ENCODE data around the gene FAM131A. TPM values are rescaled to one million over a fixed set of nuclear protein-coding genes. Genes with fewer than 3 reads are reported as not detected.
A peak's percentile ranks its signal among the peaks of the same experiment; 100 is the strongest.

FAM131A gene
- total and polyA plus RNA-seq, 2 of the 4 experiments (the other 2 are of a cell fraction), result 10.8 to 19.5 TPM

- H2BK15ac ChIP-seq (ENCODE audit: low read depth, low read length), result no peak overlapping the region
- peak overlapping the region; percentile 31; the same call in 1 of the 2 replicates for H3K23ac ChIP-seq (ENCODE audit: low read depth, low read length)
- ChIA-PET POLR2A (ENCODE audit: unreplicated experiment) (no interaction called here), CTCF (interaction anchor here (1.4 kb wide), 1 partner anchor 9 kb away, joined by 5 read pairs; no protein-coding TSS in a partner anchor)
- dilution Hi-C loops (cut with HindIII; ENCODE audit: low sequenced_read_pairs, unreplicated experiment), result no loop called here
- H3K4me3 ChIP-seq (ENCODE audit: insufficient read depth, low read depth, low read length), result peak overlapping the region; percentile 38; the same call in 1 of the 2 replicates
- H3K27ac ChIP-seq (ENCODE audit: insufficient read depth, low read length), result no peak overlapping the region
- H3K4me1 ChIP-seq (ENCODE audit: control insufficient read depth, insufficient read depth, low read length), result peaks cover 2% of the 10 kb centered on the region; the same call in 1 of the 2 replicates
- H4K20me1 ChIP-seq (ENCODE audit: insufficient read depth, low read length), result no peaks in the 10 kb centered on the region
- peak overlapping the region; percentile 53 for H2AFZ ChIP-seq (replicated peaks; ENCODE audit: low read length, poor library complexity)
- H3K36me3 ChIP-seq (ENCODE audit: control insufficient read depth, insufficient read depth, low read length), result no peaks in the 10 kb centered on the region
- H3K9me1 ChIP-seq (ENCODE audit: insufficient read depth, low read length), result no peaks in the 10 kb centered on the region
- in situ Hi-C loops (cut with MboI; ENCODE audit: low sequenced_read_pairs), result no loop called here
- no peaks in the 10 kb centered on the region for H3K9me3 ChIP-seq (ENCODE audit: control insufficient read depth, insufficient read depth, low read length)
- no peak overlapping the region for H3K4ac ChIP-seq (ENCODE audit: low read depth, low read length)
- no peak overlapping the region for H3K14ac ChIP-seq (replicated peaks; ENCODE audit: low read depth, low read length)
- H2BK20ac ChIP-seq (ENCODE audit: low read depth, low read length), result no peak overlapping the region
- no peak overlapping the region for H3K56ac ChIP-seq (ENCODE audit: extremely low read depth, insufficient read depth, low read length)
- H4K5ac ChIP-seq (ENCODE audit: low read depth, low read length), result no peak overlapping the region
- H3K9ac ChIP-seq (ENCODE audit: low read depth, low read length), result no peak overlapping the region
- no peak overlapping the region for H4K8ac ChIP-seq (ENCODE audit: low read depth in 2 of 2, low read length in 2 of 2)
- no peak overlapping the region for H2BK5ac ChIP-seq (ENCODE audit: low read depth, low read length, poor library complexity, severe bottlenecking)
- TF ChIP-seq RAD21 (IDR thresholded peaks at IDR 0.05; ENCODE audit: low read length) (no peak), CEBPB (IDR thresholded peaks at IDR 0.05; ENCODE audit: low read depth, low read length) (no peak), MAFK (IDR thresholded peaks at IDR 0.05; ENCODE audit: low read depth, low read length) (no peak), CHD1 (IDR thresholded peaks at IDR 0.05; ENCODE audit: low read depth, low read length) (no peak), BHLHE40 (IDR thresholded peaks at IDR 0.05; ENCODE audit: low read depth, low read length) (no peak), SMC3 (IDR thresholded peaks at IDR 0.05; ENCODE audit: low read depth, low read length) (no peak), MAZ (IDR thresholded peaks at IDR 0.05; ENCODE audit: borderline replicate concordance, low read depth, low read length) (no peak), RCOR1 (IDR thresholded peaks at IDR 0.05; ENCODE audit: insufficient replicate concordance, low read length) (no peak), MXI1 (IDR thresholded peaks at IDR 0.05; ENCODE audit: borderline replicate concordance, low read depth, low read length) (no peak), CTCF (conservative IDR thresholded peaks at IDR 0.05; ENCODE audit: low read depth, low read length) (no peak), RFX5 (IDR thresholded peaks at IDR 0.05; ENCODE audit: low read depth, low read length) (no peak)
- TF ChIP-seq, protein P1, sequence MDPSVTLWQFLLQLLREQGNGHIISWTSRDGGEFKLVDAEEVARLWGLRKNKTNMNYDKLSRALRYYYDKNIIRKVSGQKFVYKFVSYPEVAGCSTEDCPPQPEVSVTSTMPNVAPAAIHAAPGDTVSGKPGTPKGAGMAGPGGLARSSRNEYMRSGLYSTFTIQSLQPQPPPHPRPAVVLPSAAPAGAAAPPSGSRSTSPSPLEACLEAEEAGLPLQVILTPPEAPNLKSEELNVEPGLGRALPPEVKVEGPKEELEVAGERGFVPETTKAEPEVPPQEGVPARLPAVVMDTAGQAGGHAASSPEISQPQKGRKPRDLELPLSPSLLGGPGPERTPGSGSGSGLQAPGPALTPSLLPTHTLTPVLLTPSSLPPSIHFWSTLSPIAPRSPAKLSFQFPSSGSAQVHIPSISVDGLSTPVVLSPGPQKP (IDR thresholded peaks at IDR 0.05; ENCODE audit: borderline replicate concordance, low read depth, low read length), result no peak
- 1% methylated on average over 13 of the region's 42 CpGs; no CpG with 5 or more reads in 1 of the 2 experiments for WGBS, 2 experiments (ENCODE audit: extremely low coverage in 2 of 2, insufficient read length in 1 of 2)
- BruUV-seq (replicated peaks), result no TSS peak
- H3K27me3 ChIP-seq (ENCODE audit: control insufficient read depth, insufficient read depth, low read length), result peaks cover 79% of the 10 kb centered on the region
- intact Hi-C loops (cut with micrococcal nuclease), result no loop called here
- peak overlapping the region; percentile 34; the same call in 1 of the 2 replicates for H3K4me2 ChIP-seq (ENCODE audit: low read depth, low read length)
- H2AK9ac ChIP-seq (replicated peaks; ENCODE audit: low read depth, low read length, poor library complexity), result no peak overlapping the region
- ATAC-seq (ENCODE audit: low read depth), result peak; percentile 27
- H2AK5ac ChIP-seq (ENCODE audit: low read depth, low read length), result no peak overlapping the region
- H3K18ac ChIP-seq (ENCODE audit: low read depth, low read length), result no peak overlapping the region
- DNase-seq, result no peak
- no peaks in the 10 kb centered on the region for H3K79me1 ChIP-seq (ENCODE audit: low read depth in 1 of 2, low read length in 2 of 2)
- H4K91ac ChIP-seq (ENCODE audit: insufficient read depth, low read depth, low read length), result no peak overlapping the region
- no peak overlapping the region for H2BK120ac ChIP-seq (ENCODE audit: low read depth, low read length)
These were observed 43.3 kb downstream of the FAM131A start for GRCh38 chr3:184380627-184381260.

Measured in IMR-90 (cell line).